GM10248 (cell line): Measurements from ENCODE around the gene RASSF7.

Experiments
- CTCF ChIA-PET: fragments of 300-600 bp; sonication (Branson Sonifier 250); formaldehyde crosslinking; extraction: SDS; loops from one replicate; lab custom pipeline; 2021; ENCODE audit warnings: antibody characterized with exemption; lab: Yijun Ruan, JAX
- POLR2A ChIA-PET: fragments of 350-650 bp; sonication (Branson Sonifier 250); formaldehyde crosslinking; extraction: SDS; loops from one replicate; lab custom pipeline; 2020; ENCODE audit warnings: antibody characterized with exemption; lab: Yijun Ruan, JAX
- DNase-seq: peaks from one replicate; pipeline ENCODE4 v3.0.0; 2012; ENCODE audit errors: extremely low spot score
- TF ChIP-seq, protein P1 (sequence below): IDR thresholded peaks from 2 replicates; pipeline ENCODE4 v1.5.1; 2012; ENCODE audit warnings: mild to moderate bottlenecking, low read depth; ENCODE audit errors: extremely low read depth, missing control alignments, control extremely low read depth

RASSF7 gene

DNA sequence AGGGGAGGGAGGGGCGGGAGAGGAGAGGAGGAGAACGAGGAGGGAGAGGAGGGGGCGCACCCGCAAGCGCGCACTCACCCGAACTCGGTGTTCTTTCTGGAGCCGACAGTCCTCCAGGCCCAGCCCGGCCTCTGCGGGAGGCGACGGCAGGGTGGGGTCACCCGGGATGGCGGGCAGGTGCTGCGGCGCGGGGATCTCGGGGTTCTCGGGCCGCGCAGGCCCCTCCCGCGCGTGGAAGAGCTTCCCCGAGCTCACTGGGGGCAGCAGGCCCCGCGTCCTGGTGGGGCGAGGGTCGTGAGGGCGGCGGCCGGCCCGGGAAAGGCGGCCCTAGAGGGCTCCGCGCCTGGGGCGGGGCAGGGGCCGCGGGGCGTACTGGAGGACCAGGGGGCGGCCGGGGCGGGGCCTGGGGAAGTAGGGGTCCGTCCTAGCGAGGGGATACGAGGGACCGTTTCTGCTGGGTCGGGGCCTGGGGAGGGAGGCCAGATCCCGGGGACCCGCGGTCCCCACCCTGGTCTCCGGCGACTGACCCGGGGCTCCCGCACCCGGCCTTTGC is 5.5 kb upstream of the RASSF7 start:
- DNase-seq: no peak
- TF ChIP-seq, protein P1, sequence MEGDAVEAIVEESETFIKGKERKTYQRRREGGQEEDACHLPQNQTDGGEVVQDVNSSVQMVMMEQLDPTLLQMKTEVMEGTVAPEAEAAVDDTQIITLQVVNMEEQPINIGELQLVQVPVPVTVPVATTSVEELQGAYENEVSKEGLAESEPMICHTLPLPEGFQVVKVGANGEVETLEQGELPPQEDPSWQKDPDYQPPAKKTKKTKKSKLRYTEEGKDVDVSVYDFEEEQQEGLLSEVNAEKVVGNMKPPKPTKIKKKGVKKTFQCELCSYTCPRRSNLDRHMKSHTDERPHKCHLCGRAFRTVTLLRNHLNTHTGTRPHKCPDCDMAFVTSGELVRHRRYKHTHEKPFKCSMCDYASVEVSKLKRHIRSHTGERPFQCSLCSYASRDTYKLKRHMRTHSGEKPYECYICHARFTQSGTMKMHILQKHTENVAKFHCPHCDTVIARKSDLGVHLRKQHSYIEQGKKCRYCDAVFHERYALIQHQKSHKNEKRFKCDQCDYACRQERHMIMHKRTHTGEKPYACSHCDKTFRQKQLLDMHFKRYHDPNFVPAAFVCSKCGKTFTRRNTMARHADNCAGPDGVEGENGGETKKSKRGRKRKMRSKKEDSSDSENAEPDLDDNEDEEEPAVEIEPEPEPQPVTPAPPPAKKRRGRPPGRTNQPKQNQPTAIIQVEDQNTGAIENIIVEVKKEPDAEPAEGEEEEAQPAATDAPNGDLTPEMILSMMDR: no peak
- ChIA-PET CTCF (interaction anchor here (0.8 to 8.1 kb wide), 23 partner anchors 8 to 246 kb away, joined by 3 to 71 read pairs (median 4); partner anchors contain the start of genes HRAS and TMEM80), POLR2A (interaction anchor here (1.4 kb wide), 1 partner anchor 14 kb away, joined by 3 read pairs; no protein-coding TSS in a partner anchor)

DNA sequence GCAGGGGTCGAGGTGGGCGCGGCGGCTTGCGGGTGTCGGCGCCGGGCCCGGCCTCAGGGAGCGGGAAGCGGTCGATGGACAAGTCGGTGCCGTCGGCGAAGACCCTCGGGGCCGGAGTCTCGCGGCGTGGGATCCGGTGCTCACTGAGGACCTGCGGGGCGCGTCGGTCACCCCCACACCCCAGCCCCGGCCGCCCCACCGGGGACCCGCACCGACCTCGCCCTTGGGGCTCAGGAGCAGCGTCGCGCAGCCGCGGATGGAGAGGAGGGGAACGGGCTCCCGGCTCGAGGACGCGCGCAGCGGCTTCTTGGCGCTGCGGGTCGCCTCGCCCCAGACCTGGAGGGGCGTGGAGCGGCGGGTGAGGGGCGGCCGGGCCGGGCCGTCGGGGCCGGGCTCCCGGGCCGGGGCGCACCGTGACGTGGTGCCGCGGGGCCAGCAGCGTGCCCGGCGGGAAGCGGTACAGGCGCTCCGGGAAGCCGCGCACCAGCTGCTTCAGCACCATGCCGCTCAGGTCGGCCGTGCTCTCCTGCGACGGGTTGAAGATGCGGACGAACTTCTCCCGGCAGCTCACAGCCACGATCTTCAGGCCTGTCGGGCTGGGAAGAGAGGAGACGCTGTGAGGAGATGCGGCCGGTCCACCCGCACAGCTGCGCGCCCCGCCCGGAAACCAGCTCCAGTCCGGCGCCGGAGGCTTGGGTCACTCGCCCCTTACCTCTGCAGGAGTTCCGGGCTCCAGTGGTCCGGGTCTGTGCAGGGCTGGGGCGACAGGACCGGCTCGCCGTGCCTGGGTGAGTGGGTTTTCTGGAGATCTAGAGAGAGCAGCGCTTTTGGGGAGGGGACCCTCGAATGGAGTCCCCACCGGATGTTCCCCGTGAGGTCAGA is 4.7 kb upstream of the RASSF7 start:
- DNase-seq: no peak
- POLR2A ChIA-PET: interaction anchor here (0.6 to 1.4 kb wide), 2 partner anchors 11 to 15 kb away, joined by 3 read pairs; no protein-coding TSS in a partner anchor
- CTCF ChIA-PET: interaction anchor here (0.9 to 8.1 kb wide), 16 partner anchors 10 to 218 kb away, joined by 3 to 71 read pairs (median 4); partner anchors contain the start of gene HRAS
- TF ChIP-seq, protein P1: no peak

- ChIA-PET POLR2A (interaction anchor here (0.6 kb wide), 1 partner anchor 12 kb away, joined by 3 read pairs; no protein-coding TSS in a partner anchor), CTCF (interaction anchor here (0.9 to 8.1 kb wide), 9 partner anchors 10 to 208 kb away, joined by 3 to 71 read pairs (median 3); partner anchors contain the start of genes HRAS and SCT)
- TF ChIP-seq, protein P1: no peak
- DNase-seq: no peak
Observed at GRCh38 chr11:556662-557256, 4.0 kb upstream of the RASSF7 start.

GRCh38 chr11:557328-558132 is 3.2 kb upstream of the RASSF7 start:
- DNase-seq: no peak
- ChIA-PET CTCF (interaction anchor here (0.9 to 8.1 kb wide), 5 partner anchors 9 to 208 kb away, joined by 3 to 71 read pairs (median 3); partner anchors contain the start of gene SCT), POLR2A (no interaction called here)
- TF ChIP-seq, protein P1: no peak

DNA sequence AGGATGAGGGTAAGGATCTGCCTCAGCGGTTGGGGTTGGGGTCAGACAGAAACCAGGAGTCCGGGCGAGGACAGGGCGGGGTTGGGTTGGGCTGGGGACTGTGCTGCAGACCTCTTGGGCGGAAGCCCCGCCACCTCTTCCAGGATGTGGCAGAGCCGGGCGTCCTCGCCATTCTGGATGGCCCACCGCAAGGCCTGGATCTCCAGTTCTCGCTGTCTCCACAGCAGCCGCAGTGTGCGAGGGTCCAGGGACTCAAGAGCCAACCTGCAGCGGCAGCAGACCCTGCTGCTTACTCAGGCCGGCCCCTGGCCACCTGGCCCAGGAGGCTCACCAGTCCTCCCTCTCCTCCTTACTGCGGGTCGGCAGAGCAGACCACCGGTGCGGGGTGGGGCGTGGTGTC is 2.3 kb upstream of the RASSF7 start:
- ChIA-PET POLR2A (no interaction called here), CTCF (interaction anchor here (2.1 kb wide), 1 partner anchor 40 kb away, joined by 9 read pairs; no protein-coding TSS in a partner anchor)
- no peak for DNase-seq
- TF ChIP-seq, protein P1: no peak
